Spleen (tissue), 13 donors: ENCODE results near the gene LYVE1. TPM values are rescaled to one million over a fixed set of nuclear protein-coding genes. Genes with fewer than 3 reads are reported as not detected.

Experiments
- DNase-seq: peaks from one replicate; pipeline ENCODE4 v3.0.0-alpha.2; 2020
- H3K27ac ChIP-seq, 8 donors: fragments of 200-600 bp; sonication (generic) in 7 of 8; 1 replicate in 4 of 8; 2 replicates in 4 of 8; pipeline versions ENCODE4 v1.5.0 to v1.8.0; 2016 to 2021; ENCODE audit warnings: inconsistent platforms in 4 of 8, mild to moderate bottlenecking in 4 of 8, moderate library complexity in 1 of 8
- H3K27me3 ChIP-seq, 7 donors: fragments of 200-600 bp; sonication (generic) in 6 of 7; replicated peaks in 1 of 7; 1 replicate in 4 of 7; 2 replicates in 3 of 7; pipeline versions ENCODE4 v1.5.0 to v1.8.0; 2016 to 2021; ENCODE audit warnings: inconsistent platforms in 3 of 7, mild to moderate bottlenecking in 1 of 7
- H3K36me3 ChIP-seq, 6 donors: fragments of 200-600 bp; sonication (generic) in 5 of 6; 1 replicate in 4 of 6; 2 replicates in 2 of 6; pipeline versions ENCODE4 v1.5.0 to v1.8.0; 2016 to 2021; ENCODE audit warnings: inconsistent platforms in 2 of 6
- H3K4me1 ChIP-seq, 6 donors: fragments of 200-600 bp; sonication (generic) in 5 of 6; 1 replicate in 3 of 6; 2 replicates in 3 of 6; pipeline versions ENCODE4 v1.5.0 to v1.8.0; 2016 to 2021; ENCODE audit warnings: inconsistent platforms in 3 of 6
- H3K4me3 ChIP-seq, 8 donors: fragments of 200-600 bp; sonication (generic) in 7 of 8; 1 replicate in 4 of 8; 2 replicates in 4 of 8; pipeline versions ENCODE4 v1.5.0 to v1.8.0; 2016 to 2021; ENCODE audit warnings: inconsistent platforms in 4 of 8, mild to moderate bottlenecking in 4 of 8, moderate library complexity in 2 of 8
- H3K9me3 ChIP-seq, 8 donors: fragments of 200-600 bp; sonication (generic) in 7 of 8; 1 replicate in 4 of 8; 2 replicates in 4 of 8; pipeline versions ENCODE4 v1.5.0 to v1.8.0; 2016 to 2021; ENCODE audit warnings: inconsistent platforms in 4 of 8
- POLR2A ChIP-seq, 3 donors: fragments of 450-650 bp; IDR thresholded peaks; one replicate each; pipeline ENCODE4 v1.5.1; 2017; ENCODE audit warnings: antibody characterized with exemption in 3 of 3, mild to moderate bottlenecking in 1 of 3
- POLR2AphosphoS5 ChIP-seq, 3 donors: sonication (generic); formaldehyde crosslinking; IDR thresholded peaks; one replicate each; pipeline ENCODE4 v1.5.1; 2017; ENCODE audit warnings: antibody characterized with exemption in 3 of 3
- WGBS, 5 donors: extraction: QIAGEN DNeasy Blood & Tissue Kit in 3 of 5; methylation state at CpG; one replicate each; pipeline versions ENCODE4 v1.1.5 to v1.1.7; 2013 to 2018; 5-methylcytosine and 5-hydroxymethylcytosine counted together
- intact Hi-C: fragments of 100-400 bp; cut with DNase I; formaldehyde crosslinking; loops from one replicate; pipeline ENCODE4 v1.15.0; 2023; ENCODE audit warnings: low total_unique reads
- long read RNA-seq, 2 donors: transcript quantifications; one replicate each; lab custom pipeline, GENCODE V29; 2026
- polyA plus RNA-seq, 3 donors: library from polyadenylated mRNA; stranded (reverse); fragments of 200-250 nt; gene quantifications; one replicate each; pipeline ENCODE4 v1.2.1, GENCODE V29; 2013
- total RNA-seq, 7 donors: library from RNA; depleted of rRNA in 3 of 7; stranded (reverse); fragments of >200 nt in 3 of 7; fragmentation: NEBNext Ultra II Directional in 4 of 7; extraction: Animal tissue kit (Norgen Biotek cat#: 25700) in 4 of 7; gene quantifications; one replicate each; pipeline versions ENCODE4 v1.1.0 to v1.2.1, GENCODE V29; 2016 to 2021
- TF ChIP-seq, protein P1 (sequence below), 11 experiments: fragments of 200-600 bp in 7 of 11; fragments of 450-650 bp in 4 of 11; sonication (generic) in 4 of 11; IDR thresholded peaks in 8 of 11; conservative IDR thresholded peaks in 3 of 11; 1 replicate in 7 of 11; 2 replicates in 4 of 11; pipeline versions ENCODE4 v1.4.0 to v1.8.0; 2016 to 2021; ENCODE audit warnings: antibody characterized with exemption in 11 of 11, inconsistent platforms in 4 of 11, mild to moderate bottlenecking in 1 of 11
- donor health status: healthy with polysubstance abuse.
- donor health status: DM: no; HTN: no; CAD: no; lungs with moderate emphysema.
- donor health status: DM: no; HTN: no; CAD: no.
- donor health status: Bipolar disorder and iron deficiency.
- donor health status: healthy.
- donor health status: DM: no; HTN: no; CAD: no.
- donor health status: DM: yes; HTN: yes; CAD: no.

Gene LYVE1, protein sequence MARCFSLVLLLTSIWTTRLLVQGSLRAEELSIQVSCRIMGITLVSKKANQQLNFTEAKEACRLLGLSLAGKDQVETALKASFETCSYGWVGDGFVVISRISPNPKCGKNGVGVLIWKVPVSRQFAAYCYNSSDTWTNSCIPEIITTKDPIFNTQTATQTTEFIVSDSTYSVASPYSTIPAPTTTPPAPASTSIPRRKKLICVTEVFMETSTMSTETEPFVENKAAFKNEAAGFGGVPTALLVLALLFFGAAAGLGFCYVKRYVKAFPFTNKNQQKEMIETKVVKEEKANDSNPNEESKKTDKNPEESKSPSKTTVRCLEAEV
- 100 to 1,000 TPM in 5 of 7 donors, 10 to 100 TPM in 2; 83.4 to 338 (median 250) TPM for total RNA-seq
- polyA plus RNA-seq, result 10 to 100 TPM; 20.2 to 35.9 (median 33.9) TPM
- long read RNA-seq, donor 1, transcript LYVE1-201 (6 exons, 3,273 nt), result major isoform, 82 of 219 reads
- long read RNA-seq, donor 1, partial matches to known transcripts, result 131 of 219 reads
- long read RNA-seq, donor 1, other reads (novel, unspliced or antisense), result 6 of 219 reads
- long read RNA-seq, donor 2, transcript LYVE1-201 (6 exons, 3,273 nt), result major isoform, 46 of 106 reads
- long read RNA-seq, donor 2, partial matches to known transcripts, result 60 of 106 reads
- long read RNA-seq, donor 2, other reads (novel, unspliced or antisense), result 0 of 106 reads

- Histone ChIP-seq H3K27ac (peak within 1 kb of the TSS; percentile 6 to 86 (median 80)), H3K27me3 (no peaks in the 10 kb centered on the region), H3K36me3 (peaks cover 0 to 10% (median 0%) of the 10 kb centered on the region in 6 donors), H3K9me3 (no peaks in the 10 kb centered on the region), H3K4me3 (peak within 1 kb of the TSS; percentile 3 to 62 (median 26)), H3K4me1 (peaks cover 0 to 63% (median 24%) of the 10 kb centered on the region in 6 donors)
- intact Hi-C loops, result loop anchor here (10.0 kb wide), 1 partner anchor 76 kb away; no protein-coding TSS in a partner anchor
- WGBS, 5 donors, result 47 to 86% (median 61%) methylated on average over 7 of the region's 7 CpGs
- DNase-seq, result no peak
- peak in 1 of 3 donors; percentile 84 for TF ChIP-seq POLR2A (IDR thresholded peaks at IDR 0.05)
- TF ChIP-seq POLR2AphosphoS5 (IDR thresholded peaks at IDR 0.05), result peak in 2 of 3 donors; percentile 84 to 93
- TF ChIP-seq, protein P1, sequence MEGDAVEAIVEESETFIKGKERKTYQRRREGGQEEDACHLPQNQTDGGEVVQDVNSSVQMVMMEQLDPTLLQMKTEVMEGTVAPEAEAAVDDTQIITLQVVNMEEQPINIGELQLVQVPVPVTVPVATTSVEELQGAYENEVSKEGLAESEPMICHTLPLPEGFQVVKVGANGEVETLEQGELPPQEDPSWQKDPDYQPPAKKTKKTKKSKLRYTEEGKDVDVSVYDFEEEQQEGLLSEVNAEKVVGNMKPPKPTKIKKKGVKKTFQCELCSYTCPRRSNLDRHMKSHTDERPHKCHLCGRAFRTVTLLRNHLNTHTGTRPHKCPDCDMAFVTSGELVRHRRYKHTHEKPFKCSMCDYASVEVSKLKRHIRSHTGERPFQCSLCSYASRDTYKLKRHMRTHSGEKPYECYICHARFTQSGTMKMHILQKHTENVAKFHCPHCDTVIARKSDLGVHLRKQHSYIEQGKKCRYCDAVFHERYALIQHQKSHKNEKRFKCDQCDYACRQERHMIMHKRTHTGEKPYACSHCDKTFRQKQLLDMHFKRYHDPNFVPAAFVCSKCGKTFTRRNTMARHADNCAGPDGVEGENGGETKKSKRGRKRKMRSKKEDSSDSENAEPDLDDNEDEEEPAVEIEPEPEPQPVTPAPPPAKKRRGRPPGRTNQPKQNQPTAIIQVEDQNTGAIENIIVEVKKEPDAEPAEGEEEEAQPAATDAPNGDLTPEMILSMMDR (IDR thresholded peaks at IDR 0.05 in 8 of 11, conservative IDR thresholded peaks at IDR 0.05 in 3 of 11), result no peak
Observed at GRCh38 chr11:10568486-10568941, at the start of gene LYVE1. LYVE1 (minus strand) TSS chr11:10568665; CDS start chr11:10568532, 133 bp downstream.

GRCh38 chr11:10617551-10617950 lies 49.1 kb upstream of the LYVE1 start:
- peak overlapping the region in 5 of 8 donors; percentile 51 to 74 (median 64) for H3K27ac ChIP-seq

GRCh38 chr11:10611979-10612862 lies 43.8 kb upstream of the LYVE1 start:
- peak overlapping the region in 7 of 8 donors; percentile 74 to 96 (median 89) for H3K27ac ChIP-seq
- intact Hi-C loops, result no loop called here
- TF ChIP-seq, protein P1 (IDR thresholded peaks at IDR 0.05 in 8 of 11, conservative IDR thresholded peaks at IDR 0.05 in 3 of 11), result no peak
- TF ChIP-seq POLR2AphosphoS5 (IDR thresholded peaks at IDR 0.05), result no peak
- no peak for TF ChIP-seq POLR2A (IDR thresholded peaks at IDR 0.05)

More at GRCh38 chr11:10617551-10617950, 49.1 kb upstream of the LYVE1 start:
- TF ChIP-seq POLR2A (IDR thresholded peaks at IDR 0.05) (no peak), POLR2AphosphoS5 (IDR thresholded peaks at IDR 0.05) (no peak)
- TF ChIP-seq, protein P1 (IDR thresholded peaks at IDR 0.05 in 8 of 11, conservative IDR thresholded peaks at IDR 0.05 in 3 of 11), result no peak
- intact Hi-C loops, result no loop called here
- H3K4me1 ChIP-seq, result peaks cover 8 to 58% (median 24%) of the 10 kb centered on the region in 6 donors
- WGBS, 5 donors, result 37 to 58% (median 47%) methylated on average over 1 of the region's 1 CpG
- H3K4me3 ChIP-seq, result no peak overlapping the region
- H3K36me3 ChIP-seq, result no peaks in the 10 kb centered on the region
- DNase-seq, result no peak
- H3K27me3 ChIP-seq, result no peaks in the 10 kb centered on the region
- no peaks in the 10 kb centered on the region for H3K9me3 ChIP-seq

More at GRCh38 chr11:10611979-10612862, 43.8 kb upstream of the LYVE1 start:
- H3K4me3 ChIP-seq, result peak overlapping the region in 1 of 8 donors; percentile 45
- H3K27me3 ChIP-seq, result no peaks in the 10 kb centered on the region
- no peaks in the 10 kb centered on the region for H3K9me3 ChIP-seq
- peaks cover 16 to 78% (median 61%) of the 10 kb centered on the region in 6 donors for H3K4me1 ChIP-seq
- 67 to 71% (median 68%) methylated on average over 9 of the region's 9 CpGs for WGBS, 5 donors
- peaks cover 0 to 6% (median 0%) of the 10 kb centered on the region in 6 donors for H3K36me3 ChIP-seq
- no peak for DNase-seq
